ENCODE measurements around the gene CYP27C1.

DNA sequence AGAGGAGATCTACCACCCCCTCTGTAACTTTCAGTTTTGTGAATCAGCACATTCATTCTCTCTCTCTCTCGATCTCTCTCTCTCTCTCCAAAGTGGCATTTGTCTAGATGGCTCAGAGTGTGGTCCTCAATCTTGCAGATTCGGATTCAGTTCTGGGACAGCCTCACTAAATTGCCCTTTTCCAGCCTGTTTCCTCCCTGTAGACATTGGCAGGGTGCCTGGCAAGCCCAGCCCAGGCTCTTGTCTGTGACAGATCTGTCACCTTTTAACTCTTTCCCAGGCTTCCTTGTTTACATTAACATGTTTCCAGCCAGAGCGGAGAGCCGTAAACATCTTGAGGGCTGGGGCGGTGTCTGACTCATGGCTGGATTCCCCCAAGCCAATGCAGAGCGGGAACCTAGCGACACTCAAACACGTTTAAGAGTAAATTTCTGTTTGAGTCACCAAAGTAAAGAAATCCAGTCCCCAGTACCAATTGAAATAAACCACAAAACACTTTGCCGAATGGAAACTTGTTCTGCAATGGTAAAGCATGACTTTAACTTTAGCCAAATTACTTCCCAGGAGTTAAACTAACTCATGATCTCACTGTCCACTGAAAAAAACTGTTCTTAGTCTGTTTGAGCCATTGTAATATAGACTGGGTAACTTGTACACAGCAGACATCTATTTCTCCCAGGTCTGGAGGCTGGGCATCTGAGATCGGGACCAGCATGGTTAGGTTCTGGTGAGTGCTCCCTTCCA, 6.6 kb upstream of the CYP27C1 start:
- TF ChIP-seq, protein P1, sequence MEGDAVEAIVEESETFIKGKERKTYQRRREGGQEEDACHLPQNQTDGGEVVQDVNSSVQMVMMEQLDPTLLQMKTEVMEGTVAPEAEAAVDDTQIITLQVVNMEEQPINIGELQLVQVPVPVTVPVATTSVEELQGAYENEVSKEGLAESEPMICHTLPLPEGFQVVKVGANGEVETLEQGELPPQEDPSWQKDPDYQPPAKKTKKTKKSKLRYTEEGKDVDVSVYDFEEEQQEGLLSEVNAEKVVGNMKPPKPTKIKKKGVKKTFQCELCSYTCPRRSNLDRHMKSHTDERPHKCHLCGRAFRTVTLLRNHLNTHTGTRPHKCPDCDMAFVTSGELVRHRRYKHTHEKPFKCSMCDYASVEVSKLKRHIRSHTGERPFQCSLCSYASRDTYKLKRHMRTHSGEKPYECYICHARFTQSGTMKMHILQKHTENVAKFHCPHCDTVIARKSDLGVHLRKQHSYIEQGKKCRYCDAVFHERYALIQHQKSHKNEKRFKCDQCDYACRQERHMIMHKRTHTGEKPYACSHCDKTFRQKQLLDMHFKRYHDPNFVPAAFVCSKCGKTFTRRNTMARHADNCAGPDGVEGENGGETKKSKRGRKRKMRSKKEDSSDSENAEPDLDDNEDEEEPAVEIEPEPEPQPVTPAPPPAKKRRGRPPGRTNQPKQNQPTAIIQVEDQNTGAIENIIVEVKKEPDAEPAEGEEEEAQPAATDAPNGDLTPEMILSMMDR (conservative IDR thresholded peaks at IDR 0.05; ENCODE audit: low read length) = no peak
- TF ChIP-seq EZH2phosphoT487 (IDR thresholded peaks at IDR 0.05; ENCODE audit: borderline replicate concordance) = no peak
